ENCODE data around the gene HJV.

HJV gene

DNA sequence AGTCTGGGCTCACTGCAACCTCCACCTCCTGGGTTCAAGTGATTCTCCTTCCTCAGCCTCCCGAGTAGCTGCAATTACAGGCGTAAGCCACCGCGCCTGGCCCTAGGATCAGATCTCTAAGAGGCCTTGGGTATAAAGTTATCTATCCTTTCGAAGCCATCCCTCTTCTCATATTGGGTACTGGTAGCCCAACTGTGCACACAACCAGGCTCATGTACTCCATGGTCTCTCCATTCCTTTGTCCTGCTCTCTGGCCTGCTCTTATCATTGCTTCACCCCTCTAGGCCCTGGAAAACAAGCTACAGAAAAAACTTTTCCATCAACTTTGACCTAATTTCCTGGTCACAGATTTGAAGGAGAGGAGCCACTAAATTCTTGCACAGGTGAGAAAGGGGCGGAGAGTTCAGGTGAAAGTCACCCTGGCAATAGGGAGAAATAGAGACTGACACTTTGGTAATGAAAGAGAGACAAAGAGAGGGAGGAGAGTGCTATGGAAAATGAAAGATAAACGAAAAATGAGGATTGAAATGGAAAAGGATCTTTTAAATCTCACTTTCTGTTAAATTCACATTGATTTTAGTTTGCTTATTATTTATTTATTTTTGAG lies 31.2 kb downstream of the HJV start:
- H3K9me3 ChIP-seq (ENCODE audit: low read length): no peaks in the 10 kb centered on the region
- no peak overlapping the region for H3K9ac ChIP-seq (ENCODE audit: low read length)

DNA sequence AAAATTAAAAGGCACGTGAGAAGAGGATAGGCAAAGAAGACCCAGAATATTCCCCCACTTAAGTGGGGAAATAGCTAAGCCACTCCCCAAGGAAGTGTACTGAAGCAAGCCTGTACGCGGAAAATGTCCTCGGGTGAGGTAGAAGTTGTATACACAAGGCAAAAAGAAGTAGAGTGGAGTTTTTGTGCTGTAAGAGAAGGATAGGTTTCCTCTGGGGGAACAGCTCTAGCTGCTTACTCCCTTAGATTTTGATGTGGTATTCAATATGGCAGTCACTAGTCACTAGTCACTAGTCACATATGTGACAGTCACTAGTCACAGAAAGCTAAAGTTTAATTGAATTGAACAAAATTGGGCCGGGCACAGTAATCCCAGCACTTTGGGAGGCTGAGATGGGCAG lies 32.8 kb downstream of the HJV start:
- H3K27ac ChIP-seq (ENCODE audit: low read depth, low read length): peak overlapping the region; percentile 71

More for the DNA sequence above, 31.2 kb downstream of the HJV start:
- Histone ChIP-seq H3K27ac (ENCODE audit: low read depth, low read length) (peak overlapping the region; percentile 73), H3K4me3 (ENCODE audit: low read depth in 1 of 2, low read length in 2 of 2) (no peak overlapping the region), H3K36me3 (ENCODE audit: insufficient read depth, low read length) (peaks cover 35% of the 10 kb centered on the region), H3K27me3 (ENCODE audit: control insufficient read depth in 1 of 2, insufficient read depth in 2 of 2, low read length in 2 of 2) (no peaks in the 10 kb centered on the region), H3K4me1 (ENCODE audit: insufficient read depth, low read length) (peaks cover 42% of the 10 kb centered on the region)

DNA sequence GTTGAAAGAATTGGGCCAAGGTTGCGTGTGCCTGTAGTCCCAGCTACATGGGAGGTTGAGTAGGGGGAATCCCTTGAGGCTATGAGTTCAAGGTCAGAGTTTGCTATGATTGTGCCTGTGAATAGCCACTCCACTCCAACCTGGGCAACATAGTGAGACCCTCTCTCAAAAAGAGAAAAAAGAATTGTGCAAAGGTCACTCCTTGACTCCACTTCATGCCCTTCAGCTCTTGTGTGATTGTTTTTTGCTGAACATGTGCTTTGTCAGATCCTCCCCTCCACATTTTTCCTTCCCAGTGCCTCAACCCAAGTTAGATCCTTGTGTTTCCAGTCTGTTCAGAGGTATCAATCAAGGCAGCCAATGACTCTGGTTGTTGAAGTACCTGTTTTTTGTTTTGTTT lies 33.6 kb downstream of the HJV start:
- Histone ChIP-seq H3K4me1 (ENCODE audit: insufficient read depth, low read length) (peaks cover 57% of the 10 kb centered on the region), H3K27ac (ENCODE audit: low read depth, low read length) (no peak overlapping the region)

More for the DNA sequence above, 32.8 kb downstream of the HJV start:
- no peaks in the 10 kb centered on the region for H3K9me3 ChIP-seq (ENCODE audit: low read length)
- no peaks in the 10 kb centered on the region for H3K27me3 ChIP-seq (ENCODE audit: control insufficient read depth in 1 of 2, insufficient read depth in 2 of 2, low read length in 2 of 2)
- H3K36me3 ChIP-seq (ENCODE audit: insufficient read depth, low read length): peaks cover 20% of the 10 kb centered on the region
- H3K4me3 ChIP-seq (ENCODE audit: low read depth in 1 of 2, low read length in 2 of 2): no peak overlapping the region
- H3K4me1 ChIP-seq (ENCODE audit: insufficient read depth, low read length): peaks cover 54% of the 10 kb centered on the region
- no peak overlapping the region for H3K9ac ChIP-seq (ENCODE audit: low read length)

DNA sequence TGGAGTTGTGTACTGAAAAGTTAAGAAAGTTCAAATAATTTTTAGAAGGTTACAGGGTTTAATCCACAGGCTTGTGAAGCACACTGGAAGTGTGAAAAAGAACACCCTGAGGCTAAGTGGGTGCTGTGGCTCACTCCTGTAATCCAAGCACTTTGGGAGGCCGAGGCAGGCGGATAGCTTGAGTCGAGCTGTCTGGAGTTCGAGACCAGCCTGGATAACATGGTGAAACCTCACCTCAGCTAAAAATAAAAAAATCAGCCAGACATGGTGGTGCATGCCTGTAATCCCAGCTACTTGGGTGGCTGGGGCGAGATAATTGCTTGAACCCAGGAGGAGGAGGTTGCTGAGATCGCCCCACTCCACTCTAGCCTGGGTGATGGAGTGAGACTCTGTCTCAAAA lies 35.0 kb downstream of the HJV start:
- peaks cover 57% of the 10 kb centered on the region for H3K4me1 ChIP-seq (ENCODE audit: insufficient read depth, low read length)
- H3K27ac ChIP-seq (ENCODE audit: low read depth, low read length): peak overlapping the region; percentile 86
- H3K9me3 ChIP-seq (ENCODE audit: low read length): no peaks in the 10 kb centered on the region
- H3K27me3 ChIP-seq (ENCODE audit: control insufficient read depth in 1 of 2, insufficient read depth in 2 of 2, low read length in 2 of 2): no peaks in the 10 kb centered on the region
- no peaks in the 10 kb centered on the region for H3K36me3 ChIP-seq (ENCODE audit: insufficient read depth, low read length)
- peak overlapping the region; percentile 23 for H3K9ac ChIP-seq (ENCODE audit: low read length)
- H3K4me3 ChIP-seq (ENCODE audit: low read depth in 1 of 2, low read length in 2 of 2): no peak overlapping the region

More for the DNA sequence above, 33.6 kb downstream of the HJV start:
- Histone ChIP-seq H3K27me3 (ENCODE audit: control insufficient read depth in 1 of 2, insufficient read depth in 2 of 2, low read length in 2 of 2) (no peaks in the 10 kb centered on the region), H3K4me3 (ENCODE audit: low read depth in 1 of 2, low read length in 2 of 2) (no peak overlapping the region), H3K9ac (ENCODE audit: low read length) (no peak overlapping the region), H3K9me3 (ENCODE audit: low read length) (no peaks in the 10 kb centered on the region), H3K36me3 (ENCODE audit: insufficient read depth, low read length) (peaks cover 11% of the 10 kb centered on the region)

DNA sequence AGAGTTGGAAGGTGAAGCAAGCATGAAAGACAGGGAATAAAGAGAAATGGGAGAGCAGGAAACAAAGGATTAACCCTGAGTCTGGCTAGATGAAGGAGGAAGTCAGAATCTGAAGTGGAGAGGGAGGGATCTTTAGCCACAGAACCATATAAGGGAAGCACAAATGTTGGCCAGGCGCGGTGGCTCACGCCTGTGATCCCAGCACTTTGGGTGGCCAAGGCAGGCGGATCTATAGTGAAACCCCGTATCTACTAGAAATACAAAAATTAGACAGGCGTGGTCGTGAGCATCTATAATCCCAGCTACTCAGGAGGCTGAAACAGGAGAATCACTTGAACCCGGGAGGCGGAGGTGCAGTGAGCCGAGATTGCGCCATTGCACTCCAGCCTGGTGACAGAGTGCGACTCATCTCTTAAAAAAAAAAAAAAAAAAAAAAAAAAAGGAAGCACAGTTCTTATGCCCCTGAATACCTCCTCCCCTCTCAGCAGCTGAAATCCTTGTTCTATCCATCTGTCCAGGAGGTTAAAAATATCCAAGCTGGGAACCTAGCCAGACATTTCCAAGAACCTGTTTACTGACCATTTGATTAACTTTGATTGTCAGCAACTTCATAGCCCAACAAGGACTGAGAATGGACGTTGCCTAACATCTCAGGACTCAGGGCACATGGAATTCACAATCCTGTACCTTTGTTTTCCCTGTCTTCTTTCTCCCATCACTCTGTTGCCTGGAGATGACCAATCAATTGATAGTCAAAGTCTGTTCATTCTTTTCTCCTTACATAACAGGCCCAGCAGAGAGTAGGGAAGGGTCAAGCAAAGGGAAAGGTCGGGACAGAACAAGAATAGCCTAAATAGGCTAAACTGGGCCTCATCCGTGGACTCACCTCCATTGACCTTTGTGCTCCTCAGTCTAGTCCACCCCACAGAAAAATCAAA lies 35.8 kb downstream of the HJV start:
- Histone ChIP-seq H3K9me3 (ENCODE audit: low read length) (no peaks in the 10 kb centered on the region), H3K4me3 (ENCODE audit: low read depth in 1 of 2, low read length in 2 of 2) (peak overlapping the region in 1 of 2 donors; percentile 44), H3K27ac (ENCODE audit: low read depth, low read length) (peak overlapping the region; percentile 86), H3K9ac (ENCODE audit: low read length) (peak overlapping the region; percentile 50), H3K4me1 (ENCODE audit: insufficient read depth, low read length) (peaks cover 59% of the 10 kb centered on the region), H3K36me3 (ENCODE audit: insufficient read depth, low read length) (no peaks in the 10 kb centered on the region), H3K27me3 (ENCODE audit: control insufficient read depth in 1 of 2, insufficient read depth in 2 of 2, low read length in 2 of 2) (no peaks in the 10 kb centered on the region)

GRCh38 chr1:145985129-145985501 lies 36.4 kb downstream of the HJV start:
- Histone ChIP-seq H3K27me3 (ENCODE audit: control insufficient read depth in 1 of 2, insufficient read depth in 2 of 2, low read length in 2 of 2) (no peaks in the 10 kb centered on the region), H3K36me3 (ENCODE audit: insufficient read depth, low read length) (no peaks in the 10 kb centered on the region), H3K4me1 (ENCODE audit: insufficient read depth, low read length) (peaks cover 59% of the 10 kb centered on the region), H3K9ac (ENCODE audit: low read length) (peak overlapping the region; percentile 50), H3K27ac (ENCODE audit: low read depth, low read length) (peak overlapping the region; percentile 86), H3K9me3 (ENCODE audit: low read length) (no peaks in the 10 kb centered on the region), H3K4me3 (ENCODE audit: low read depth in 1 of 2, low read length in 2 of 2) (peak overlapping the region in 1 of 2 donors; percentile 44)

- peak overlapping the region; percentile 50 for H3K9ac ChIP-seq (ENCODE audit: low read length)
- peak overlapping the region; percentile 91 for H3K27ac ChIP-seq (ENCODE audit: low read depth, low read length)
- peak overlapping the region in 1 of 2 donors; percentile 44 for H3K4me3 ChIP-seq (ENCODE audit: low read depth in 1 of 2, low read length in 2 of 2)
- H3K36me3 ChIP-seq (ENCODE audit: insufficient read depth, low read length): no peaks in the 10 kb centered on the region
- no peaks in the 10 kb centered on the region for H3K27me3 ChIP-seq (ENCODE audit: control insufficient read depth in 1 of 2, insufficient read depth in 2 of 2, low read length in 2 of 2)
- H3K4me1 ChIP-seq (ENCODE audit: insufficient read depth, low read length): peaks cover 64% of the 10 kb centered on the region
- no peaks in the 10 kb centered on the region for H3K9me3 ChIP-seq (ENCODE audit: low read length)
Measured at GRCh38 chr1:145983960-145984830, 37.3 kb downstream of the HJV start.

DNA sequence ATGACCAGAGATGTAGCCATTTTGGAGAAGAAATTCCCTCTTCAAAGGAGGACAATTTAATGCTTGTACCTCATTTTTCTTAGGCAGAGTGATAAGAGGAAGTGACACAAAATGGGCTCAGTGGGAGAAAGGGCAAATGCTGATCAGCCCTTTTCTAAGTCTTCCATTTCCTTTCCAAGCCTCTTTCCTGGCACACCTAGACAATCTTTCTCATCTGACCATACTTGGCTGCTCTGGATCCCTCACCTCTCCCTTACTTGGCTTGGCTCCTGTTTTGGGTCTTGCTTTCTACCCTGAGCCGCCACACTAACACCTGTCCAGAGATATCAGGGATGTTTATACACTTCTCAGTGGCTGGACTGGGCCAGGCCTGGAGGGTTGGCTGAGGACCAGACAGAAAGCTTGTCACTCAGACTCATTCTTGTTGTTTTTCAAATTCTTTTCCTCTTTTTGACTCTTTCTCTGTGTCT lies 38.3 kb downstream of the HJV start:
- Histone ChIP-seq H3K4me1 (ENCODE audit: insufficient read depth, low read length) (peaks cover 74% of the 10 kb centered on the region), H3K4me3 (ENCODE audit: low read depth in 1 of 2, low read length in 2 of 2) (peak overlapping the region in 1 of 2 donors; percentile 13), H3K9me3 (ENCODE audit: low read length) (no peaks in the 10 kb centered on the region), H3K27me3 (ENCODE audit: control insufficient read depth in 1 of 2, insufficient read depth in 2 of 2, low read length in 2 of 2) (no peaks in the 10 kb centered on the region), H3K36me3 (ENCODE audit: insufficient read depth, low read length) (no peaks in the 10 kb centered on the region), H3K9ac (ENCODE audit: low read length) (peak overlapping the region; percentile 32), H3K27ac (ENCODE audit: low read depth, low read length) (peak overlapping the region; percentile 91)

- H3K27ac ChIP-seq (ENCODE audit: low read depth, low read length): peak overlapping the region; percentile 91
- H3K27me3 ChIP-seq (ENCODE audit: control insufficient read depth in 1 of 2, insufficient read depth in 2 of 2, low read length in 2 of 2): no peaks in the 10 kb centered on the region
- no peaks in the 10 kb centered on the region for H3K36me3 ChIP-seq (ENCODE audit: insufficient read depth, low read length)
- peaks cover 84% of the 10 kb centered on the region for H3K4me1 ChIP-seq (ENCODE audit: insufficient read depth, low read length)
- H3K9ac ChIP-seq (ENCODE audit: low read length): no peak overlapping the region
- H3K9me3 ChIP-seq (ENCODE audit: low read length): no peaks in the 10 kb centered on the region
- peak overlapping the region in 1 of 2 donors; percentile 8 for H3K4me3 ChIP-seq (ENCODE audit: low read depth in 1 of 2, low read length in 2 of 2)
Measured at GRCh38 chr1:145982010-145982723, 39.4 kb downstream of the HJV start.

GRCh38 chr1:145980457-145980994 lies 41.0 kb downstream of the HJV start:
- peak overlapping the region in 1 of 2 donors; percentile 45 for H3K4me3 ChIP-seq (ENCODE audit: low read depth in 1 of 2, low read length in 2 of 2)
- no peaks in the 10 kb centered on the region for H3K36me3 ChIP-seq (ENCODE audit: insufficient read depth, low read length)
- no peaks in the 10 kb centered on the region for H3K27me3 ChIP-seq (ENCODE audit: control insufficient read depth in 1 of 2, insufficient read depth in 2 of 2, low read length in 2 of 2)
- peak overlapping the region; percentile 100 for H3K27ac ChIP-seq (ENCODE audit: low read depth, low read length)
- no peaks in the 10 kb centered on the region for H3K9me3 ChIP-seq (ENCODE audit: low read length)
- peak overlapping the region; percentile 59 for H3K9ac ChIP-seq (ENCODE audit: low read length)
- peaks cover 79% of the 10 kb centered on the region for H3K4me1 ChIP-seq (ENCODE audit: insufficient read depth, low read length)

All from muscle layer of colon (tissue), 2 donors.